Measurements from ENCODE around the gene PSENEN. TPM values are rescaled to one million over a fixed set of nuclear protein-coding genes. Genes with fewer than 3 reads are reported as not detected.

Gene PSENEN
- total and polyA plus RNA-seq, 2 of the 8 experiments (the other 6 are each of a cell fraction or from before 2014, with no cell fraction given) = 66.7 to 75.3 TPM

DNA sequence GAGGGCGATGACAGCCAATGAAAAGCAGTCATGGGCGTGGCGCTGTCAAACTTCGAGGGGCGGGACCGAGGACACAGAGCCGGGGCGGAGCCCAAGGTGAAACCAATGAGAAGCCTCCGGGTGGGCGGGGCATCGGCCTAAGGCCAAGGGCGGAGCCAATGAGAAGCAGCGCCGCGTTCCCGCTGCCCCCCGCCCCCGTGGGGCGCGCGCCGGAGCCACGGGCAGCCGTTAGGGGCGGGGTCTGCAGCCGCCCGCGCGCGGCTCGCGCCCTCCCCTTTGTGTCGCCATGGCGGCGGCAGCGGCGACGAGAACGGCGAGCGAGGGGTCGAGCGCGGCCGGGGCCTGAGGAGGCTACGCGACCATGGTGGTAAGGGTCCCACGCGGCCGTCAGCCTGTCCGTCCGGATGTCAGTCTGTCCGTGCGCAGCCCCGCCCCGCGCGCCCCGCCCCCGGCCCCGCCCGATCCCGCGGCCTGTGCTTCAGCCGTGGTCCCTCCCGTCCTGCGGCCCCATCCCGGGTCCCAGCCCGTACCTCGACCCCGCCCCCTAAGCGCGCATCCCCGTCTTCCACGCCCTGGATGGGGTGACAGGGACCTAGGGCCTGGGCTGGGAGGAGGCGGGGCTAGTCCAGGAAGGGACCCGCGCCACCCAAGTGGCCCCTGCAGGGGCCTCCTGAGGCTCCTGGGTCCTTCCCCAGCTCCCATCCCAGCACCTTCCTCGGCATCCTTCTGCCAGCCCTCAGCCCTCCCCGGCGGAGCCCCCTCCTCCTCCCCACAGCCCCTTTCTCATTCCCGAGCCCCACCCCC lies 30.0 kb downstream of the PSENEN start, which contains the start of gene ARHGAP33 (continued):
- TF ChIP-seq, protein P1, sequence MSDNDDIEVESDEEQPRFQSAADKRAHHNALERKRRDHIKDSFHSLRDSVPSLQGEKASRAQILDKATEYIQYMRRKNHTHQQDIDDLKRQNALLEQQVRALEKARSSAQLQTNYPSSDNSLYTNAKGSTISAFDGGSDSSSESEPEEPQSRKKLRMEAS (IDR thresholded peaks at IDR 0.05) = peak; percentile 39; the same call in 1 of the 2 replicates

Measured in H1 (cell line).